WTC11 (cell line): ENCODE measurements around the gene EP400.

Source experiments
- EMX1 ChIP-seq: fragments of 250-450 bp; sonication (Bioruptor Pico); IDR thresholded peaks from 2 replicates; pipeline ENCODE4 v1.8.0; 2021; ENCODE audit warnings: mild to moderate bottlenecking
- FOXP1 ChIP-seq: sonication (generic); formaldehyde crosslinking; IDR thresholded peaks from 2 replicates; pipeline ENCODE4 v1.8.0; 2022; ENCODE audit warnings: missing genetic modification reagents, mild to moderate bottlenecking, moderate library complexity, borderline replicate concordance
- GTF2I ChIP-seq: fragments of 250-450 bp; sonication (Bioruptor Pico); conservative IDR thresholded peaks from 2 replicates; pipeline ENCODE4 v1.4.0; 2021; ENCODE audit warnings: mild to moderate bottlenecking
- JUN ChIP-seq: sonication (generic); formaldehyde crosslinking; IDR thresholded peaks from 2 replicates; pipeline ENCODE4 v1.8.0; 2023; ENCODE audit warnings: mild to moderate bottlenecking, missing genetic modification reagents
- NR1H2 ChIP-seq: sonication (generic); formaldehyde crosslinking; IDR thresholded peaks from 2 replicates; pipeline ENCODE4 v1.9.0; 2021; ENCODE audit warnings: mild to moderate bottlenecking, moderate library complexity, missing genetic modification reagents
- TCF7 ChIP-seq: sonication (generic); formaldehyde crosslinking; IDR thresholded peaks from 2 replicates; pipeline ENCODE4 v1.8.0; 2022; ENCODE audit warnings: mild to moderate bottlenecking, low read depth, missing genetic modification reagents, moderate library complexity
- ZNF263 ChIP-seq: sonication (generic); formaldehyde crosslinking; IDR thresholded peaks from 2 replicates; pipeline ENCODE4 v1.8.1; 2022; ENCODE audit warnings: low read depth, mild to moderate bottlenecking, moderate library complexity, missing genetic modification reagents
- TF ChIP-seq, protein P1 (sequence below): fragments of 200-600 bp; IDR thresholded peaks from 2 replicates; pipeline ENCODE4 v1.8.0; 2022; ENCODE audit warnings: antibody characterized with exemption
- TF ChIP-seq, protein P2 (sequence below): sonication (generic); formaldehyde crosslinking; IDR thresholded peaks from 2 replicates; pipeline ENCODE4 v1.8.1; 2023; ENCODE audit warnings: mild to moderate bottlenecking, missing genetic modification reagents, moderate library complexity
- TF ChIP-seq, protein P3 (sequence below): sonication (generic); formaldehyde crosslinking; IDR thresholded peaks from 2 replicates; pipeline ENCODE4 v1.8.0; 2022; ENCODE audit warnings: mild to moderate bottlenecking, missing genetic modification reagents
- TF ChIP-seq, protein P4 (sequence below): sonication (generic); formaldehyde crosslinking; conservative IDR thresholded peaks from 2 replicates; pipeline ENCODE4 v1.8.1; 2022; ENCODE audit warnings: mild to moderate bottlenecking, missing genetic modification reagents
- TF ChIP-seq, protein P5 (sequence below): sonication (generic); formaldehyde crosslinking; IDR thresholded peaks from 2 replicates; pipeline ENCODE4 v1.8.1; 2022; ENCODE audit warnings: missing genetic modification reagents, borderline replicate concordance
- TF ChIP-seq, protein P6 (sequence below): sonication (generic); formaldehyde crosslinking; IDR thresholded peaks from 2 replicates; pipeline ENCODE4 v1.8.1; 2023; ENCODE audit warnings: mild to moderate bottlenecking, missing genetic modification reagents
- TF ChIP-seq, protein P7 (sequence below): sonication (generic); formaldehyde crosslinking; IDR thresholded peaks from 2 replicates; pipeline ENCODE4 v1.8.1; 2022; ENCODE audit warnings: low read depth, missing genetic modification reagents, borderline replicate concordance

DNA sequence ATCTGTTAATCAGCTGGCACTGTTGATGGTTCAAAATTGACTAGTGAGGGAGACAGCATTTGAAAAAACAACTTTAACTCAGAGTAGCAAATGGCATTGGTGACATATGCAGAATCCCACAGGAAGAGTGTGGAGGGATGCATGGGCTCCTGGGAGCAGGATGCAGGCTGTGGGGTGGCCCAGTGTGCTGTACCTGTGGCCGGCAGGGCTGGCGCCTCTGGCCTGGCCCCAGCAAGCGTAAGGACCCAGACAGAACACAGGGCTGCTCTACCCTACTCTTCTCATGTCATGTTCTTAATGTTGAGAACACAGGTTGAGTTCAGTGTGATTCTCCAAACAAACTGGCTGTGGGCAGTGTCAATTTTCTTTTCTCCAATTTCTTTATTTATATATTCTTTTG, 160.9 kb downstream of the EP400 start:
- TF ChIP-seq, protein P1, sequence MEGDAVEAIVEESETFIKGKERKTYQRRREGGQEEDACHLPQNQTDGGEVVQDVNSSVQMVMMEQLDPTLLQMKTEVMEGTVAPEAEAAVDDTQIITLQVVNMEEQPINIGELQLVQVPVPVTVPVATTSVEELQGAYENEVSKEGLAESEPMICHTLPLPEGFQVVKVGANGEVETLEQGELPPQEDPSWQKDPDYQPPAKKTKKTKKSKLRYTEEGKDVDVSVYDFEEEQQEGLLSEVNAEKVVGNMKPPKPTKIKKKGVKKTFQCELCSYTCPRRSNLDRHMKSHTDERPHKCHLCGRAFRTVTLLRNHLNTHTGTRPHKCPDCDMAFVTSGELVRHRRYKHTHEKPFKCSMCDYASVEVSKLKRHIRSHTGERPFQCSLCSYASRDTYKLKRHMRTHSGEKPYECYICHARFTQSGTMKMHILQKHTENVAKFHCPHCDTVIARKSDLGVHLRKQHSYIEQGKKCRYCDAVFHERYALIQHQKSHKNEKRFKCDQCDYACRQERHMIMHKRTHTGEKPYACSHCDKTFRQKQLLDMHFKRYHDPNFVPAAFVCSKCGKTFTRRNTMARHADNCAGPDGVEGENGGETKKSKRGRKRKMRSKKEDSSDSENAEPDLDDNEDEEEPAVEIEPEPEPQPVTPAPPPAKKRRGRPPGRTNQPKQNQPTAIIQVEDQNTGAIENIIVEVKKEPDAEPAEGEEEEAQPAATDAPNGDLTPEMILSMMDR: no peak
- TF ChIP-seq TCF7: no peak
- TF ChIP-seq, protein P2, sequence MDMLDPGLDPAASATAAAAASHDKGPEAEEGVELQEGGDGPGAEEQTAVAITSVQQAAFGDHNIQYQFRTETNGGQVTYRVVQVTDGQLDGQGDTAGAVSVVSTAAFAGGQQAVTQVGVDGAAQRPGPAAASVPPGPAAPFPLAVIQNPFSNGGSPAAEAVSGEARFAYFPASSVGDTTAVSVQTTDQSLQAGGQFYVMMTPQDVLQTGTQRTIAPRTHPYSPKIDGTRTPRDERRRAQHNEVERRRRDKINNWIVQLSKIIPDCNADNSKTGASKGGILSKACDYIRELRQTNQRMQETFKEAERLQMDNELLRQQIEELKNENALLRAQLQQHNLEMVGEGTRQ: no peak
- TF ChIP-seq JUN (CRISPR knock-in tag): no peak
- TF ChIP-seq, protein P3, sequence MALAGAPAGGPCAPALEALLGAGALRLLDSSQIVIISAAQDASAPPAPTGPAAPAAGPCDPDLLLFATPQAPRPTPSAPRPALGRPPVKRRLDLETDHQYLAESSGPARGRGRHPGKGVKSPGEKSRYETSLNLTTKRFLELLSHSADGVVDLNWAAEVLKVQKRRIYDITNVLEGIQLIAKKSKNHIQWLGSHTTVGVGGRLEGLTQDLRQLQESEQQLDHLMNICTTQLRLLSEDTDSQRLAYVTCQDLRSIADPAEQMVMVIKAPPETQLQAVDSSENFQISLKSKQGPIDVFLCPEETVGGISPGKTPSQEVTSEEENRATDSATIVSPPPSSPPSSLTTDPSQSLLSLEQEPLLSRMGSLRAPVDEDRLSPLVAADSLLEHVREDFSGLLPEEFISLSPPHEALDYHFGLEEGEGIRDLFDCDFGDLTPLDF (CRISPR knock-in tag): no peak
- TF ChIP-seq, protein P4, sequence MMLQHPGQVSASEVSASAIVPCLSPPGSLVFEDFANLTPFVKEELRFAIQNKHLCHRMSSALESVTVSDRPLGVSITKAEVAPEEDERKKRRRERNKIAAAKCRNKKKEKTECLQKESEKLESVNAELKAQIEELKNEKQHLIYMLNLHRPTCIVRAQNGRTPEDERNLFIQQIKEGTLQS (CRISPR knock-in tag): no peak
- TF ChIP-seq GTF2I: no peak
- TF ChIP-seq, protein P5, sequence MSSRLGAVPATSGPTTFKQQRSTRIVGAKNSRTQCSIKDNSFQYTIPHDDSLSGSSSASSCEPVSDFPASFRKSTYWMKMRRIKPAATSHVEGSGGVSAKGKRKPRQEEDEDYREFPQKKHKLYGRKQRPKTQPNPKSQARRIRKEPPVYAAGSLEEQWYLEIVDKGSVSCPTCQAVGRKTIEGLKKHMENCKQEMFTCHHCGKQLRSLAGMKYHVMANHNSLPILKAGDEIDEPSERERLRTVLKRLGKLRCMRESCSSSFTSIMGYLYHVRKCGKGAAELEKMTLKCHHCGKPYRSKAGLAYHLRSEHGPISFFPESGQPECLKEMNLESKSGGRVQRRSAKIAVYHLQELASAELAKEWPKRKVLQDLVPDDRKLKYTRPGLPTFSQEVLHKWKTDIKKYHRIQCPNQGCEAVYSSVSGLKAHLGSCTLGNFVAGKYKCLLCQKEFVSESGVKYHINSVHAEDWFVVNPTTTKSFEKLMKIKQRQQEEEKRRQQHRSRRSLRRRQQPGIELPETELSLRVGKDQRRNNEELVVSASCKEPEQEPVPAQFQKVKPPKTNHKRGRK (CRISPR knock-in tag): no peak
- TF ChIP-seq, protein P6, sequence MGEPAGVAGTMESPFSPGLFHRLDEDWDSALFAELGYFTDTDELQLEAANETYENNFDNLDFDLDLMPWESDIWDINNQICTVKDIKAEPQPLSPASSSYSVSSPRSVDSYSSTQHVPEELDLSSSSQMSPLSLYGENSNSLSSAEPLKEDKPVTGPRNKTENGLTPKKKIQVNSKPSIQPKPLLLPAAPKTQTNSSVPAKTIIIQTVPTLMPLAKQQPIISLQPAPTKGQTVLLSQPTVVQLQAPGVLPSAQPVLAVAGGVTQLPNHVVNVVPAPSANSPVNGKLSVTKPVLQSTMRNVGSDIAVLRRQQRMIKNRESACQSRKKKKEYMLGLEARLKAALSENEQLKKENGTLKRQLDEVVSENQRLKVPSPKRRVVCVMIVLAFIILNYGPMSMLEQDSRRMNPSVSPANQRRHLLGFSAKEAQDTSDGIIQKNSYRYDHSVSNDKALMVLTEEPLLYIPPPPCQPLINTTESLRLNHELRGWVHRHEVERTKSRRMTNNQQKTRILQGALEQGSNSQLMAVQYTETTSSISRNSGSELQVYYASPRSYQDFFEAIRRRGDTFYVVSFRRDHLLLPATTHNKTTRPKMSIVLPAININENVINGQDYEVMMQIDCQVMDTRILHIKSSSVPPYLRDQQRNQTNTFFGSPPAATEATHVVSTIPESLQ (CRISPR knock-in tag): no peak
- TF ChIP-seq EMX1 (CRISPR knock-in tag): no peak
- no peak for TF ChIP-seq FOXP1 (CRISPR knock-in tag)
- TF ChIP-seq ZNF263 (CRISPR knock-in tag): no peak
- TF ChIP-seq, protein P7, sequence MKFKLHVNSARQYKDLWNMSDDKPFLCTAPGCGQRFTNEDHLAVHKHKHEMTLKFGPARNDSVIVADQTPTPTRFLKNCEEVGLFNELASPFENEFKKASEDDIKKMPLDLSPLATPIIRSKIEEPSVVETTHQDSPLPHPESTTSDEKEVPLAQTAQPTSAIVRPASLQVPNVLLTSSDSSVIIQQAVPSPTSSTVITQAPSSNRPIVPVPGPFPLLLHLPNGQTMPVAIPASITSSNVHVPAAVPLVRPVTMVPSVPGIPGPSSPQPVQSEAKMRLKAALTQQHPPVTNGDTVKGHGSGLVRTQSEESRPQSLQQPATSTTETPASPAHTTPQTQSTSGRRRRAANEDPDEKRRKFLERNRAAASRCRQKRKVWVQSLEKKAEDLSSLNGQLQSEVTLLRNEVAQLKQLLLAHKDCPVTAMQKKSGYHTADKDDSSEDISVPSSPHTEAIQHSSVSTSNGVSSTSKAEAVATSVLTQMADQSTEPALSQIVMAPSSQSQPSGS (CRISPR knock-in tag): no peak
- TF ChIP-seq NR1H2 (CRISPR knock-in tag): no peak
